AG10803 (cell line): Measurements from ENCODE around the gene AKAP8L.

Experiments
- DNase-seq: peaks from one replicate; pipeline ENCODE4 v3.0.0; 2010; ENCODE audit warnings: low read depth
- H3K4me3 ChIP-seq: 2 replicates; pipeline ENCODE4 v1.5.1; 2011; ENCODE audit warnings: mild to moderate bottlenecking, low read length, control low read depth
- TF ChIP-seq, protein P1 (sequence below): conservative IDR thresholded peaks from 2 replicates; pipeline ENCODE4 v1.5.1; 2011; ENCODE audit warnings: mild to moderate bottlenecking, low read length, control low read depth, inconsistent platforms

The AKAP8L gene

DNA sequence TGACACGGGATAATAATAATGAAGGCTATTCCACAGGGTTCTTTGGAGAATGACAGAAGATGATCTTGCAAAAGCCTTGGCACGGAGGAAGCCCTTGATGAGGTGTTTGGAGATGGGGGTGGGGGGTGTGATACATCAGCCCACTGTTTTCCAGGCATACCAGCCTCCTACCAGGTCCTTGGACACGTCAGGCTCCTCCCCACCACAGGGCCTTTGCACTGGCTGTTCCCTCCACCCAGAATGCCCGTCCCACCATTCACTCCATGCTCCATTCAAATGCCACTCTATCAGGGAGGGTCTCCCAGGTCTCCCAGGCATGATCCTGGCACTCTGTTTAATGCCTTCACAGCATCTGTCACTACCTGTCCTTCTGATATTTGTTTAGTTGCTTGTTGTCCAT, 28.3 kb upstream of the AKAP8L start:
- no peak for DNase-seq
- TF ChIP-seq, protein P1, sequence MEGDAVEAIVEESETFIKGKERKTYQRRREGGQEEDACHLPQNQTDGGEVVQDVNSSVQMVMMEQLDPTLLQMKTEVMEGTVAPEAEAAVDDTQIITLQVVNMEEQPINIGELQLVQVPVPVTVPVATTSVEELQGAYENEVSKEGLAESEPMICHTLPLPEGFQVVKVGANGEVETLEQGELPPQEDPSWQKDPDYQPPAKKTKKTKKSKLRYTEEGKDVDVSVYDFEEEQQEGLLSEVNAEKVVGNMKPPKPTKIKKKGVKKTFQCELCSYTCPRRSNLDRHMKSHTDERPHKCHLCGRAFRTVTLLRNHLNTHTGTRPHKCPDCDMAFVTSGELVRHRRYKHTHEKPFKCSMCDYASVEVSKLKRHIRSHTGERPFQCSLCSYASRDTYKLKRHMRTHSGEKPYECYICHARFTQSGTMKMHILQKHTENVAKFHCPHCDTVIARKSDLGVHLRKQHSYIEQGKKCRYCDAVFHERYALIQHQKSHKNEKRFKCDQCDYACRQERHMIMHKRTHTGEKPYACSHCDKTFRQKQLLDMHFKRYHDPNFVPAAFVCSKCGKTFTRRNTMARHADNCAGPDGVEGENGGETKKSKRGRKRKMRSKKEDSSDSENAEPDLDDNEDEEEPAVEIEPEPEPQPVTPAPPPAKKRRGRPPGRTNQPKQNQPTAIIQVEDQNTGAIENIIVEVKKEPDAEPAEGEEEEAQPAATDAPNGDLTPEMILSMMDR = no peak
- H3K4me3 ChIP-seq = no peak overlapping the region

DNA sequence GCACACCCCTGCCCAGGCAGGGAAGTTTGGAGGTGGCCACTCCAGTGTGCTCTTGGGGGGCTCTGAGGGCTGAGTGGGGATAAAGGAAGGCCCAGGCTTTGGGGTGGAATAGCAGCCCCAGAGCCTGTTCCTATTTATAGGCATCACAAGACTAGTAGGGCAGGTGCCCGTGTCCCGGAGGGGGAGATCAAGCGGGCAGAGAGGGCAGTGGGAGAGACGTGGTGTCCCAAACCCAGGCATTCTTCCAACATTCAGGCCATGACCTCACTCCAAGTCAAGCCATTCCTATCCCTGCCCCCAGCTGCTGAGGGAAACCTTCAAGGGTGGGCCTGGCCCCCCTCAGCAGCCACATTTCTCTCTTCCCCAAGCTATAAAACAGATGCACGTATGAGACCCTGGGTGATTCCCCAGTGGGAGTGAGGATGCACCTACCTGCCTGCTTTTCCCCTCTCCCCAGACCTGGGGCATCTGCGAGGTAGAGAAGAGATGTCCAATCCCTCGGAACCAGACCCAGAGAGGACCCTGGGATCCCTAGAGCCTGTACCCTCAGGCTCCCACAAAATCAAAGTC, 27.1 kb upstream of the AKAP8L start:
- DNase-seq = no peak
- H3K4me3 ChIP-seq = no peak overlapping the region
- TF ChIP-seq, protein P1 = no peak

DNA sequence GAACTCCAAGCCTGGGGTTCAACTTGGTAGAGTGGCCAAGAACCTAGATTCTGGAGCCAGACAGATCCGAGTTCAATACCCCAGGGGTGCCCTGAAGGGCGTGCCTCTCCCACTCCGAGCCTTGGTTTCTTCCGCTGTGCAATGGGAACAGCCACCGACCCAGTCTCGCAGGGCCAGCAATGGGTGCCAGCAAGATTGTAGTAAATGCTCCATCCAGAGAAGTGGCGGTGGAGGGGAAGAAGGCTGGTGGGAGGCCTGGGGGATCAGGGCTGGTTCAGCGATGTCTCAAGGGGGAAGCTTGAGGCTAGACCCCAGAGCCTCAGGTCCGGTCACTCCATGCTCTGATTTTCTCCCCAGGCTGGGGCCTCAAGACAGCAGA, 26.4 kb upstream of the AKAP8L start:
- no peak overlapping the region for H3K4me3 ChIP-seq
- TF ChIP-seq, protein P1 = no peak
- no peak for DNase-seq

DNA sequence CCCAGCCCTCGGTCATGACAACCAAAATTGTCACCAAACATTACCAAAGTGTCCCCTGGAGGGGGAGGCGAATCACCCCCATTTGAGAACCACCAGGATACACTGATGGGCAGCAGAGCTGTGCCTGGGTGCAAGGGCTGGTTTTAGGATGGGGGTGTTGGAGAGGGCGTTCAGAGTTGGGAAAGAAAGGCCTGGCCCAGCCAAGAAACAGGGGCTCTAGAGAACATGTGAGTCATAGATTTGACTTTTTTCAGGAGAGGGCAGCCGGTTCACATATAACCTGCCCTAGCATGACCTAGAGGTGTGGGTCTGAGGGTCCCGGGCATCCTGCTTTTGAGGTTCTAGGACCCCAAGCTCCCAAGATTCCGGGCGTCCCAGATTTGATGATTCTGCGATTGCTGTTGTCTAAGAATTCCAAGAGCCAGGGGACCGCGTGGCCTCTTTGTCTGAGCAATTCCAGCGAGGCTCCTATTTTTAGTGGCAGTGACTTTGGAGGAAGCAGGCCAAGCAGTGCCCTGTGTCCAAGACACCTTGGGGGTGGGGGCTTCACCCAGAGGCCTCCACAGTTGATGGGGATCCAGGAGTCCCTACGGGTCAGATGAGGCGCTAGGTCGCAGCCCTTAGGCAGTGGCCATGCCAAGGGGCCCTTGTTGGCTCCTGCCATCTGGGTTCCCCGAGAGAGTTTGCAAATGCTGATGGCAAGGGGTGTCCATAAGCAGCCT, 25.9 kb upstream of the AKAP8L start:
- TF ChIP-seq, protein P1 = no peak
- no peak overlapping the region for H3K4me3 ChIP-seq
- DNase-seq = no peak

DNA sequence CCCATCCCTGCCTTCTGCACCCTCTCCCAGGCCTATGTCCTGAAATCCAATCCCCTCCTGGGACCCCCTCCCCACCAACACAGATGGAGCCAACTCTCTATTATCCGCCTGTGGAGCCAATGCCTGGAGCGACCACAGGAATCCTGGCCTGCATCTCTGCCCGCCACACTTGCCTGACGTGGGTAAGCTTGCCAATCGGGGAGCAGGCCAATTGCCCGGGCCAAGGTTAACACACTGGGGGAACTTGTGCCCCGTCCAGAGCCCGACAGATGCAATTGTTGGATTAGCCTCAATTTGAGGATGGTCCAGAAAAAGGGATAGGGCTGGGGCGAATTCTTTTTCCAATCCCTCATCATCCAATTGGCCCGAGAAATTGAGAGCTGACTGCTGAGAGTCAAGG, 25.1 kb upstream of the AKAP8L start:
- DNase-seq = peak; percentile 16
- no peak overlapping the region for H3K4me3 ChIP-seq
- TF ChIP-seq, protein P1 = no peak

DNA sequence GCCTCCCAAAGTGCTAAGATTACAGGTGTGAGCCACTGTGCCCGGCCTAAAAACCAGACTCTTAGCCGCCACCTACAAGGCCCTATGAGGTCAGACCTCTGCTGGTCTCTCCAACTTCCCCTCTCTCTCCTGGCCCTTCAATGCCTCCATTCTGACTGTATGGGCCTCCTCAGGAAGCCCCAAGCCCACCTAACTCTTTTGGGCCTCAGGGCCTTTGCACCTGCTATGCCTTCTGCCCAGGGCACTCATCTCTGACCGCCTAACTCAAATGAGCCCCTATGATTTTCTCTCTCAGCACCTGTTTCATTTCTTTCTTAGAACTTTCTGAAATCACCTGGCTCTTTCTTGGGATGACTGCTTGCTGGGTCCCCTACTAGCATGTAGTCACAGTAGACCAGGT, 24.5 kb upstream of the AKAP8L start:
- TF ChIP-seq, protein P1 = no peak

DNA sequence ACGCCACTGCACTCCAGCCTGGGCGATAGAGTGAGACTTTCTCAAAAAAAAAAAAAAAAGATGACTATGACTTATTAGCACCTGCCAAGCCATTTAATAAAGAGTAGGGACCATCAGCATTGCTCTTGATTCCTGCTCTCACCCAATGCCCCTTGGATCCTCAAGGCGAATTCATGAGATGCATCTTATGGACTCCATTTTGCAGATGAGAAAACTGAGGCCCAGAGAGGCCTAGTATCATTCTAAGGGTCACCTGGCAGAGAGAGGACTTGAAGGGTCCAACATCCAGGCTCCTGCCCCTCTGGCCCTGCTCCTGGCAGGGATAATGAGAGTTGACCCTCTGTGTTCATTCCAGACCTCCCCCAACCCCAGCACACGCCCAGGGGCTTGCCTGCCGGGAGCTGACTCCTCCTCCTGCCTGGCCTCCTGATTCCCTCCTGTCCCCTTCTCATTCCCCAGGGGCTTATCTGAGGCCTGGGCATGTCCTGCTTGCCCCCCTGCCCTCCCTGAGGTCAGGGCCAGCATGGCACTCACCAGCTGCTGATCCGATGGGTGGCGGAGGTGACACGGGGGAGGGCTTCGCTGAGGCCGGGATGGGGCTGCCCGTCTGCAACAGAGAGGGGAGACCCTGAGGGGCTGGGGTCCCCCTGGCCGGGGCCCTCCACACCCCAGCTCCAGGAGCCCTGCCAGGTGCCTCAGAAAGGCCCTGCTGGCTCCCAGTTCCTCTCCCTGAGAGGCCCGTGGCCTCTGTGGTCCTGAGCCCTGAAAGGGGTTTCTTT, 23.5 kb upstream of the AKAP8L start:
- TF ChIP-seq, protein P1 = no peak
- no peak for DNase-seq
- no peak overlapping the region for H3K4me3 ChIP-seq

More for the DNA sequence above, 24.5 kb upstream of the AKAP8L start:
- no peak overlapping the region for H3K4me3 ChIP-seq
- DNase-seq = no peak
